Activated naive CD4-positive, alpha-beta T cell treated with anti-CD3 and anti-CD28 coated beads, Interleukin-2, amount 50 U/mL, for 24 hours (primary cell): ENCODE results near the gene BCL2.

Experiments
- H3K27ac Mint-ChIP-seq: one replicate; pipeline ENCODE4 v1.8.0; 2021; ENCODE audit warnings: mild to moderate bottlenecking, mixed read lengths
- H3K27me3 Mint-ChIP-seq: one replicate; pipeline ENCODE4 v1.8.0; 2021; ENCODE audit warnings: mixed read lengths
- H3K36me3 Mint-ChIP-seq: one replicate; pipeline ENCODE4 v1.8.0; 2021; ENCODE audit warnings: mixed read lengths
- H3K4me1 Mint-ChIP-seq: one replicate; pipeline ENCODE4 v1.8.0; 2021; ENCODE audit warnings: mixed read lengths
- H3K4me3 Mint-ChIP-seq: one replicate; pipeline ENCODE4 v1.8.0; 2021; ENCODE audit warnings: mild to moderate bottlenecking, mixed read lengths
- H3K9me3 Mint-ChIP-seq: one replicate; pipeline ENCODE4 v1.8.0; 2021; ENCODE audit warnings: mixed read lengths

Gene BCL2

GRCh38 chr18:63155169-63155852 lies 164.3 kb downstream of the BCL2 start:
- no peaks in the 10 kb centered on the region for H3K9me3 Mint-ChIP-seq
- peak overlapping the region; percentile 100 for H3K27ac Mint-ChIP-seq
- no peaks in the 10 kb centered on the region for H3K27me3 Mint-ChIP-seq
- peaks cover 19% of the 10 kb centered on the region for H3K36me3 Mint-ChIP-seq
- H3K4me1 Mint-ChIP-seq, result peaks cover 100% of the 10 kb centered on the region
- H3K4me3 Mint-ChIP-seq, result peak overlapping the region; percentile 89

GRCh38 chr18:63154350-63155152 lies 165.0 kb downstream of the BCL2 start:
- Mint-ChIP-seq H3K4me1 (peaks cover 94% of the 10 kb centered on the region), H3K36me3 (peaks cover 14% of the 10 kb centered on the region), H3K27me3 (no peaks in the 10 kb centered on the region), H3K9me3 (no peaks in the 10 kb centered on the region), H3K27ac (peak overlapping the region; percentile 100), H3K4me3 (peak overlapping the region; percentile 89)

- Mint-ChIP-seq H3K27me3 (no peaks in the 10 kb centered on the region), H3K9me3 (no peaks in the 10 kb centered on the region), H3K27ac (peak overlapping the region; percentile 100), H3K36me3 (peaks cover 20% of the 10 kb centered on the region), H3K4me3 (peak overlapping the region; percentile 89), H3K4me1 (peaks cover 93% of the 10 kb centered on the region)
These were observed 166.8 kb downstream of the BCL2 start for GRCh38 chr18:63152791-63153190.

- H3K4me3 Mint-ChIP-seq, result peak overlapping the region; percentile 89
- H3K27ac Mint-ChIP-seq, result peak overlapping the region; percentile 100
These were observed 167.5 kb downstream of the BCL2 start for GRCh38 chr18:63152096-63152495.

GRCh38 chr18:63151539-63151938 lies 168.0 kb downstream of the BCL2 start:
- H3K4me3 Mint-ChIP-seq, result peak overlapping the region; percentile 43
- H3K9me3 Mint-ChIP-seq, result no peaks in the 10 kb centered on the region
- peak overlapping the region; percentile 69 for H3K27ac Mint-ChIP-seq
- H3K4me1 Mint-ChIP-seq, result peaks cover 86% of the 10 kb centered on the region
- no peaks in the 10 kb centered on the region for H3K27me3 Mint-ChIP-seq
- peaks cover 17% of the 10 kb centered on the region for H3K36me3 Mint-ChIP-seq

More at GRCh38 chr18:63152096-63152495, 167.5 kb downstream of the BCL2 start:
- Mint-ChIP-seq H3K27me3 (no peaks in the 10 kb centered on the region), H3K36me3 (peaks cover 17% of the 10 kb centered on the region), H3K4me1 (peaks cover 87% of the 10 kb centered on the region), H3K9me3 (no peaks in the 10 kb centered on the region)

GRCh38 chr18:63150942-63151421 lies 168.6 kb downstream of the BCL2 start:
- Mint-ChIP-seq H3K36me3 (peaks cover 17% of the 10 kb centered on the region), H3K4me3 (peak overlapping the region; percentile 53), H3K4me1 (peaks cover 83% of the 10 kb centered on the region), H3K9me3 (no peaks in the 10 kb centered on the region), H3K27ac (peak overlapping the region; percentile 86), H3K27me3 (no peaks in the 10 kb centered on the region)

GRCh38 chr18:63150326-63150725 lies 169.2 kb downstream of the BCL2 start:
- Mint-ChIP-seq H3K27ac (peak overlapping the region; percentile 86), H3K36me3 (peaks cover 17% of the 10 kb centered on the region), H3K4me1 (peaks cover 83% of the 10 kb centered on the region), H3K27me3 (no peaks in the 10 kb centered on the region), H3K4me3 (peak overlapping the region; percentile 60), H3K9me3 (no peaks in the 10 kb centered on the region)

- H3K4me1 Mint-ChIP-seq, result peaks cover 78% of the 10 kb centered on the region
- H3K27me3 Mint-ChIP-seq, result no peaks in the 10 kb centered on the region
- H3K27ac Mint-ChIP-seq, result peak overlapping the region; percentile 30
- H3K36me3 Mint-ChIP-seq, result peaks cover 14% of the 10 kb centered on the region
- no peak overlapping the region for H3K4me3 Mint-ChIP-seq
- H3K9me3 Mint-ChIP-seq, result no peaks in the 10 kb centered on the region
These were observed 170.3 kb downstream of the BCL2 start for GRCh38 chr18:63149302-63149587.

- Mint-ChIP-seq H3K27me3 (no peaks in the 10 kb centered on the region), H3K9me3 (no peaks in the 10 kb centered on the region), H3K4me3 (no peak overlapping the region), H3K4me1 (peaks cover 78% of the 10 kb centered on the region), H3K36me3 (peaks cover 11% of the 10 kb centered on the region), H3K27ac (peak overlapping the region; percentile 10)
These were observed 170.9 kb downstream of the BCL2 start for GRCh38 chr18:63148449-63149301.

GRCh38 chr18:63147973-63148372 lies 171.6 kb downstream of the BCL2 start:
- no peak overlapping the region for H3K4me3 Mint-ChIP-seq
- H3K4me1 Mint-ChIP-seq, result peaks cover 75% of the 10 kb centered on the region
- H3K9me3 Mint-ChIP-seq, result no peaks in the 10 kb centered on the region
- H3K27ac Mint-ChIP-seq, result peak overlapping the region; percentile 2
- no peaks in the 10 kb centered on the region for H3K27me3 Mint-ChIP-seq
- peaks cover 10% of the 10 kb centered on the region for H3K36me3 Mint-ChIP-seq

GRCh38 chr18:63146828-63147409 lies 172.7 kb downstream of the BCL2 start:
- no peak overlapping the region for H3K4me3 Mint-ChIP-seq
- peaks cover 14% of the 10 kb centered on the region for H3K36me3 Mint-ChIP-seq
- peaks cover 72% of the 10 kb centered on the region for H3K4me1 Mint-ChIP-seq
- H3K9me3 Mint-ChIP-seq, result no peaks in the 10 kb centered on the region
- H3K27me3 Mint-ChIP-seq, result no peaks in the 10 kb centered on the region
- no peak overlapping the region for H3K27ac Mint-ChIP-seq

GRCh38 chr18:63145851-63146555 lies 173.6 kb downstream of the BCL2 start:
- H3K27ac Mint-ChIP-seq, result peak overlapping the region; percentile 79
- H3K27me3 Mint-ChIP-seq, result no peaks in the 10 kb centered on the region
- H3K36me3 Mint-ChIP-seq, result peaks cover 16% of the 10 kb centered on the region
- no peaks in the 10 kb centered on the region for H3K9me3 Mint-ChIP-seq
- H3K4me1 Mint-ChIP-seq, result peaks cover 71% of the 10 kb centered on the region
- H3K4me3 Mint-ChIP-seq, result no peak overlapping the region

- H3K9me3 Mint-ChIP-seq, result no peaks in the 10 kb centered on the region
- no peak overlapping the region for H3K4me3 Mint-ChIP-seq
- H3K27me3 Mint-ChIP-seq, result no peaks in the 10 kb centered on the region
- H3K36me3 Mint-ChIP-seq, result peaks cover 16% of the 10 kb centered on the region
- peak overlapping the region; percentile 79 for H3K27ac Mint-ChIP-seq
- peaks cover 71% of the 10 kb centered on the region for H3K4me1 Mint-ChIP-seq
These were observed 174.3 kb downstream of the BCL2 start for GRCh38 chr18:63145166-63145850.

GRCh38 chr18:63144748-63145147 lies 174.8 kb downstream of the BCL2 start:
- Mint-ChIP-seq H3K27ac (peak overlapping the region; percentile 59), H3K9me3 (no peaks in the 10 kb centered on the region)

More at GRCh38 chr18:63144748-63145147, 174.8 kb downstream of the BCL2 start:
- Mint-ChIP-seq H3K36me3 (peaks cover 18% of the 10 kb centered on the region), H3K27me3 (no peaks in the 10 kb centered on the region), H3K4me1 (peaks cover 75% of the 10 kb centered on the region), H3K4me3 (no peak overlapping the region)
